ENCODE measurements around the gene MEX3D.

The MEX3D gene

GRCh38 chr19:1555487-1556389, 12.4 kb downstream of the MEX3D start:
- ChIA-PET POLR2A (no interaction called here), CTCF (no interaction called here)
- no peak overlapping the region for H3K4me3 ChIP-seq (ENCODE audit: low read depth, low read length)
- no peak for DNase-seq (ENCODE audit: low read depth, low spot score)
- TF ChIP-seq CTCF (IDR thresholded peaks at IDR 0.05; ENCODE audit: insufficient read depth, low read length, missing control alignments) = no peak

GRCh38 chr19:1554968-1555367, 13.2 kb downstream of the MEX3D start:
- H3K4me3 ChIP-seq (ENCODE audit: low read depth, low read length) = no peak overlapping the region
- ChIA-PET POLR2A (no interaction called here), CTCF (interaction anchor here (0.9 to 1.6 kb wide), 2 partner anchors 9 to 117 kb away, joined by 4 to 11 read pairs; no protein-coding TSS in a partner anchor)
- TF ChIP-seq CTCF (IDR thresholded peaks at IDR 0.05; ENCODE audit: insufficient read depth, low read length, missing control alignments) = no peak
- DNase-seq (ENCODE audit: low read depth, low spot score) = no peak

GRCh38 chr19:1553415-1553814, 14.7 kb downstream of the MEX3D start:
- ChIA-PET POLR2A (no interaction called here), CTCF (interaction anchor here (0.7 to 1.6 kb wide), 4 partner anchors 7 to 273 kb away, joined by 3 to 11 read pairs (median 4); no protein-coding TSS in a partner anchor)
- no peak for TF ChIP-seq CTCF (IDR thresholded peaks at IDR 0.05; ENCODE audit: insufficient read depth, low read length, missing control alignments)
- no peak for DNase-seq (ENCODE audit: low read depth, low spot score)
- H3K4me3 ChIP-seq (ENCODE audit: low read depth, low read length) = no peak overlapping the region

GRCh38 chr19:1551068-1552040, 16.8 kb downstream of the MEX3D start:
- DNase-seq (ENCODE audit: low read depth, low spot score) = no peak
- POLR2A ChIA-PET = interaction anchor here (0.6 kb wide), 1 partner anchor 9 kb away, joined by 3 read pairs; no protein-coding TSS in a partner anchor
- CTCF ChIA-PET = interaction anchor here (0.7 to 2.0 kb wide), 9 partner anchors 9 to 275 kb away, joined by 3 to 13 read pairs (median 3); no protein-coding TSS in a partner anchor

GRCh38 chr19:1549332-1549945, 18.7 kb downstream of the MEX3D start:
- no peak overlapping the region for H3K4me3 ChIP-seq (ENCODE audit: low read depth, low read length)
- DNase-seq (ENCODE audit: low read depth, low spot score) = no peak
- TF ChIP-seq CTCF (IDR thresholded peaks at IDR 0.05; ENCODE audit: insufficient read depth, low read length, missing control alignments) = no peak
- POLR2A ChIA-PET = no interaction called here
- CTCF ChIA-PET = interaction anchor here (1.6 kb wide), 1 partner anchor 123 kb away, joined by 8 read pairs; no protein-coding TSS in a partner anchor

More at GRCh38 chr19:1551068-1552040, 16.8 kb downstream of the MEX3D start:
- H3K4me3 ChIP-seq (ENCODE audit: low read depth, low read length) = no peak overlapping the region
- no peak for TF ChIP-seq CTCF (IDR thresholded peaks at IDR 0.05; ENCODE audit: insufficient read depth, low read length, missing control alignments)

All from AG04449 (cell line).